Liver (tissue), 9 donors: ENCODE measurements around the gene ACD. TPM values are rescaled to one million over a fixed set of nuclear protein-coding genes. Genes with fewer than 3 reads are reported as not detected.

Experiments
- DNase-seq: peaks from one replicate; pipeline ENCODE4 v3.0.0-alpha.2; 2017; ENCODE audit warnings: low spot score
- H3K27ac ChIP-seq, 2 donors: one replicate each; pipeline ENCODE4 v1.7.0; 2013; ENCODE audit warnings: inconsistent platforms in 2 of 2, low read length in 2 of 2, control low read depth in 1 of 2, low read depth in 1 of 2, mild to moderate bottlenecking in 1 of 2
- H3K27me3 ChIP-seq, 4 donors: one replicate each; pipeline versions ENCODE4 v1.6.1 to v1.7.0; 2013; ENCODE audit warnings: low read length in 3 of 4, inconsistent platforms in 1 of 4, mild to moderate bottlenecking in 1 of 4, moderate library complexity in 1 of 4; ENCODE audit not compliant: control insufficient read depth in 4 of 4, insufficient read depth in 4 of 4
- H3K36me3 ChIP-seq, 4 donors: one replicate each; pipeline versions ENCODE4 v1.6.1 to v1.7.0; 2013; ENCODE audit warnings: low read length in 3 of 4, mild to moderate bottlenecking in 3 of 4, low read depth in 1 of 4, moderate library complexity in 1 of 4; ENCODE audit not compliant: control insufficient read depth in 4 of 4, insufficient read depth in 3 of 4
- H3K4me1 ChIP-seq, 4 donors: one replicate each; pipeline versions ENCODE4 v1.6.1 to v1.7.0; 2013; ENCODE audit warnings: low read length in 3 of 4, mild to moderate bottlenecking in 3 of 4, moderate library complexity in 1 of 4; ENCODE audit not compliant: control insufficient read depth in 4 of 4, insufficient read depth in 4 of 4
- H3K4me3 ChIP-seq, 3 donors: one replicate each; pipeline versions ENCODE4 v1.6.1 to v1.7.0; 2013; ENCODE audit warnings: low read length in 3 of 3, control low read depth in 1 of 3, low read depth in 1 of 3, mild to moderate bottlenecking in 1 of 3
- H3K9ac ChIP-seq, 2 donors: one replicate each; pipeline ENCODE4 v1.7.0; 2013; ENCODE audit warnings: low read length in 2 of 2, mild to moderate bottlenecking in 2 of 2, moderate library complexity in 2 of 2, control low read depth in 1 of 2, low read depth in 1 of 2
- H3K9me3 ChIP-seq, 4 donors: one replicate each; pipeline versions ENCODE4 v1.6.1 to v1.7.0; 2013; ENCODE audit warnings: low read length in 3 of 4; ENCODE audit not compliant: control insufficient read depth in 4 of 4
- EGR1 ChIP-seq, 2 donors: IDR thresholded peaks; 2 replicates each; pipeline ENCODE4 v1.6.1; 2016 to 2018; ENCODE audit warnings: antibody characterized with exemption in 2 of 2, low read depth in 2 of 2
- FOXA1 ChIP-seq: IDR thresholded peaks from 2 replicates; pipeline ENCODE4 v1.6.1; 2016; ENCODE audit warnings: antibody characterized with exemption
- FOXA2 ChIP-seq: IDR thresholded peaks from 2 replicates; pipeline ENCODE4 v1.6.1; 2016; ENCODE audit warnings: antibody characterized with exemption
- GABPA ChIP-seq, 2 donors: IDR thresholded peaks in 1 of 2; conservative IDR thresholded peaks in 1 of 2; 2 replicates each; pipeline ENCODE4 v1.6.1; 2016; ENCODE audit warnings: antibody characterized with exemption in 2 of 2, mild to moderate bottlenecking in 1 of 2, moderate library complexity in 1 of 2
- HNF4A ChIP-seq, 2 donors: conservative IDR thresholded peaks; 2 replicates each; pipeline ENCODE4 v1.6.1; 2016; ENCODE audit warnings: antibody characterized with exemption in 2 of 2, mild to moderate bottlenecking in 2 of 2
- HNF4G ChIP-seq: IDR thresholded peaks from 2 replicates; pipeline ENCODE4 v1.6.1; 2016; ENCODE audit warnings: antibody characterized with exemption
- JUND ChIP-seq, 2 donors: IDR thresholded peaks; 2 replicates each; pipeline ENCODE4 v1.6.1; 2016; ENCODE audit warnings: antibody characterized with exemption in 2 of 2
- NR2F2 ChIP-seq: IDR thresholded peaks from 2 replicates; pipeline ENCODE4 v1.6.1; 2016; ENCODE audit warnings: antibody characterized with exemption
- RAD21 ChIP-seq, 2 donors: IDR thresholded peaks; 2 replicates each; pipeline ENCODE4 v1.6.1; 2016; ENCODE audit warnings: antibody characterized with exemption in 2 of 2, mild to moderate bottlenecking in 2 of 2
- RXRA ChIP-seq, 2 donors: IDR thresholded peaks; 2 replicates each; pipeline ENCODE4 v1.6.1; 2017 to 2018; ENCODE audit warnings: antibody characterized with exemption in 2 of 2, mild to moderate bottlenecking in 1 of 2
- SP1 ChIP-seq: IDR thresholded peaks from 2 replicates; pipeline ENCODE4 v1.6.1; 2018; ENCODE audit warnings: antibody characterized with exemption, mild to moderate bottlenecking
- TAF1 ChIP-seq: conservative IDR thresholded peaks from 2 replicates; pipeline ENCODE4 v1.6.1; 2016; ENCODE audit warnings: antibody characterized with exemption, mild to moderate bottlenecking
- YY1 ChIP-seq: IDR thresholded peaks from 2 replicates; pipeline ENCODE4 v1.6.1; 2016; ENCODE audit warnings: antibody characterized with exemption, mild to moderate bottlenecking
- polyA plus RNA-seq, 2 donors: library from polyadenylated mRNA; stranded (reverse) in 1 of 2; unstranded in 1 of 2; fragments of 200-250 nt in 1 of 2; fragments of >200 nt in 1 of 2; fragmentation: Nextera tagmentation in 1 of 2; extraction: Ambion mirVana in 1 of 2; gene quantifications; one replicate each; pipeline versions ENCODE4 v1.2.1 to v1.2.3, GENCODE V29; 2013 to 2015
- total RNA-seq, 2 donors: library from RNA; depleted of rRNA; stranded (reverse); fragments of >200 nt; gene quantifications; one replicate each; pipeline ENCODE4 v1.2.3, GENCODE V29; 2014
- TF ChIP-seq, protein P1 (sequence below): IDR thresholded peaks from 2 replicates; pipeline ENCODE4 v1.6.1; 2016; ENCODE audit warnings: antibody characterized with exemption
- TF ChIP-seq, protein P2 (sequence below): IDR thresholded peaks from 2 replicates; pipeline ENCODE4 v1.6.1; 2016; ENCODE audit warnings: antibody characterized with exemption
- TF ChIP-seq, protein P3 (sequence below): IDR thresholded peaks from 2 replicates; pipeline ENCODE4 v1.6.1; 2016; ENCODE audit warnings: antibody characterized with exemption
- TF ChIP-seq, protein P4 (sequence below): fragments of 150-350 bp; IDR thresholded peaks from 2 replicates; pipeline ENCODE4 v1.5.1; 2017; ENCODE audit warnings: improper control_type of control experiment, low read depth, low read length; ENCODE audit not compliant: missing input control
- TF ChIP-seq, protein P5 (sequence below): IDR thresholded peaks from 2 replicates; pipeline ENCODE4 v1.6.1; 2016; ENCODE audit warnings: antibody characterized with exemption, mild to moderate bottlenecking
- donor health status: healthy.
- donor health status: healthy.
- donor health status: healthy.
- donor health status: healthy.
- donor health status: healthy.

ACD gene
- total and polyA plus RNA-seq, 4 donors, result 4.3 to 5.6 (median 5.1) TPM

DNA sequence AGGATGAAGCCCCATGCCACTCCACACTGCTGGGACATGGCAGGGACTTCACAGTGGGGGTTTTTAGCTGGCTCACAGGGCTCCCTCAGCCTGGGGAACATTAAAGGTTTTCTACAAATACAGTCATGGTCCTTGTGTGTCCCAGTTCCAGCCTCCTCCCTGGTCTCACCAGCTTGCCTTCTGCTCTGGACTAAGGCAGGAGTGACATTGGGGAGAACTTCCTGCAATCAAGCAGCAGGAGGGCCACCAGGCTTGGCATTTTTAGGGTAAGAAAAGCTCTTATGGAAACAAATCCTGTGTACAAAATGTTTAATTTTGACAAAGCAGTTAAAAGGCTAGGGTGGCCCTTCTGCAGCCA is 2.6 kb upstream of the ACD start:
- no peaks in the 10 kb centered on the region for H3K27me3 ChIP-seq
- no peaks in the 10 kb centered on the region for H3K9me3 ChIP-seq
- H3K27ac ChIP-seq, result peak overlapping the region; percentile 58 to 71
- H3K9ac ChIP-seq, result peak overlapping the region in 1 of 2 donors; percentile 40
- peaks cover 18 to 68% (median 50%) of the 10 kb centered on the region in 4 donors for H3K4me1 ChIP-seq
- no peak overlapping the region for H3K4me3 ChIP-seq
- TF ChIP-seq, protein P1, sequence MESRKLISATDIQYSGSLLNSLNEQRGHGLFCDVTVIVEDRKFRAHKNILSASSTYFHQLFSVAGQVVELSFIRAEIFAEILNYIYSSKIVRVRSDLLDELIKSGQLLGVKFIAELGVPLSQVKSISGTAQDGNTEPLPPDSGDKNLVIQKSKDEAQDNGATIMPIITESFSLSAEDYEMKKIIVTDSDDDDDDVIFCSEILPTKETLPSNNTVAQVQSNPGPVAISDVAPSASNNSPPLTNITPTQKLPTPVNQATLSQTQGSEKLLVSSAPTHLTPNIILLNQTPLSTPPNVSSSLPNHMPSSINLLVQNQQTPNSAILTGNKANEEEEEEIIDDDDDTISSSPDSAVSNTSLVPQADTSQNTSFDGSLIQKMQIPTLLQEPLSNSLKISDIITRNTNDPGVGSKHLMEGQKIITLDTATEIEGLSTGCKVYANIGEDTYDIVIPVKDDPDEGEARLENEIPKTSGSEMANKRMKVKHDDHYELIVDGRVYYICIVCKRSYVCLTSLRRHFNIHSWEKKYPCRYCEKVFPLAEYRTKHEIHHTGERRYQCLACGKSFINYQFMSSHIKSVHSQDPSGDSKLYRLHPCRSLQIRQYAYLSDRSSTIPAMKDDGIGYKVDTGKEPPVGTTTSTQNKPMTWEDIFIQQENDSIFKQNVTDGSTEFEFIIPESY, result no peak
- TF ChIP-seq, protein P2, sequence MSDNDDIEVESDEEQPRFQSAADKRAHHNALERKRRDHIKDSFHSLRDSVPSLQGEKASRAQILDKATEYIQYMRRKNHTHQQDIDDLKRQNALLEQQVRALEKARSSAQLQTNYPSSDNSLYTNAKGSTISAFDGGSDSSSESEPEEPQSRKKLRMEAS, result no peak
- TF ChIP-seq TAF1 (no peak), FOXA1 (no peak), SP1 (no peak), EGR1 (IDR thresholded peaks at IDR 0.05; ENCODE audit: low read depth in 2 of 2) (no peak), FOXA2 (no peak), RXRA (IDR thresholded peaks at IDR 0.05) (no peak), HNF4A (conservative IDR thresholded peaks at IDR 0.05) (no peak), GABPA (IDR thresholded peaks at IDR 0.05 in 1 of 2, conservative IDR thresholded peaks at IDR 0.05 in 1 of 2) (no peak), JUND (IDR thresholded peaks at IDR 0.05) (no peak), HNF4G (no peak), YY1 (no peak), NR2F2 (no peak), RAD21 (IDR thresholded peaks at IDR 0.05) (no peak)
- TF ChIP-seq, protein P3, sequence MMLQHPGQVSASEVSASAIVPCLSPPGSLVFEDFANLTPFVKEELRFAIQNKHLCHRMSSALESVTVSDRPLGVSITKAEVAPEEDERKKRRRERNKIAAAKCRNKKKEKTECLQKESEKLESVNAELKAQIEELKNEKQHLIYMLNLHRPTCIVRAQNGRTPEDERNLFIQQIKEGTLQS, result no peak
- TF ChIP-seq, protein P4, sequence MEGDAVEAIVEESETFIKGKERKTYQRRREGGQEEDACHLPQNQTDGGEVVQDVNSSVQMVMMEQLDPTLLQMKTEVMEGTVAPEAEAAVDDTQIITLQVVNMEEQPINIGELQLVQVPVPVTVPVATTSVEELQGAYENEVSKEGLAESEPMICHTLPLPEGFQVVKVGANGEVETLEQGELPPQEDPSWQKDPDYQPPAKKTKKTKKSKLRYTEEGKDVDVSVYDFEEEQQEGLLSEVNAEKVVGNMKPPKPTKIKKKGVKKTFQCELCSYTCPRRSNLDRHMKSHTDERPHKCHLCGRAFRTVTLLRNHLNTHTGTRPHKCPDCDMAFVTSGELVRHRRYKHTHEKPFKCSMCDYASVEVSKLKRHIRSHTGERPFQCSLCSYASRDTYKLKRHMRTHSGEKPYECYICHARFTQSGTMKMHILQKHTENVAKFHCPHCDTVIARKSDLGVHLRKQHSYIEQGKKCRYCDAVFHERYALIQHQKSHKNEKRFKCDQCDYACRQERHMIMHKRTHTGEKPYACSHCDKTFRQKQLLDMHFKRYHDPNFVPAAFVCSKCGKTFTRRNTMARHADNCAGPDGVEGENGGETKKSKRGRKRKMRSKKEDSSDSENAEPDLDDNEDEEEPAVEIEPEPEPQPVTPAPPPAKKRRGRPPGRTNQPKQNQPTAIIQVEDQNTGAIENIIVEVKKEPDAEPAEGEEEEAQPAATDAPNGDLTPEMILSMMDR, result no peak
- TF ChIP-seq, protein P5, sequence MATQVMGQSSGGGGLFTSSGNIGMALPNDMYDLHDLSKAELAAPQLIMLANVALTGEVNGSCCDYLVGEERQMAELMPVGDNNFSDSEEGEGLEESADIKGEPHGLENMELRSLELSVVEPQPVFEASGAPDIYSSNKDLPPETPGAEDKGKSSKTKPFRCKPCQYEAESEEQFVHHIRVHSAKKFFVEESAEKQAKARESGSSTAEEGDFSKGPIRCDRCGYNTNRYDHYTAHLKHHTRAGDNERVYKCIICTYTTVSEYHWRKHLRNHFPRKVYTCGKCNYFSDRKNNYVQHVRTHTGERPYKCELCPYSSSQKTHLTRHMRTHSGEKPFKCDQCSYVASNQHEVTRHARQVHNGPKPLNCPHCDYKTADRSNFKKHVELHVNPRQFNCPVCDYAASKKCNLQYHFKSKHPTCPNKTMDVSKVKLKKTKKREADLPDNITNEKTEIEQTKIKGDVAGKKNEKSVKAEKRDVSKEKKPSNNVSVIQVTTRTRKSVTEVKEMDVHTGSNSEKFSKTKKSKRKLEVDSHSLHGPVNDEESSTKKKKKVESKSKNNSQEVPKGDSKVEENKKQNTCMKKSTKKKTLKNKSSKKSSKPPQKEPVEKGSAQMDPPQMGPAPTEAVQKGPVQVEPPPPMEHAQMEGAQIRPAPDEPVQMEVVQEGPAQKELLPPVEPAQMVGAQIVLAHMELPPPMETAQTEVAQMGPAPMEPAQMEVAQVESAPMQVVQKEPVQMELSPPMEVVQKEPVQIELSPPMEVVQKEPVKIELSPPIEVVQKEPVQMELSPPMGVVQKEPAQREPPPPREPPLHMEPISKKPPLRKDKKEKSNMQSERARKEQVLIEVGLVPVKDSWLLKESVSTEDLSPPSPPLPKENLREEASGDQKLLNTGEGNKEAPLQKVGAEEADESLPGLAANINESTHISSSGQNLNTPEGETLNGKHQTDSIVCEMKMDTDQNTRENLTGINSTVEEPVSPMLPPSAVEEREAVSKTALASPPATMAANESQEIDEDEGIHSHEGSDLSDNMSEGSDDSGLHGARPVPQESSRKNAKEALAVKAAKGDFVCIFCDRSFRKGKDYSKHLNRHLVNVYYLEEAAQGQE, result no peak
- no peak for DNase-seq
- no peaks in the 10 kb centered on the region for H3K36me3 ChIP-seq
